ENCODE data around the gene ANXA2R. TPM values are rescaled to one million over a fixed set of nuclear protein-coding genes. Genes with fewer than 3 reads are reported as not detected.

The ANXA2R gene
- total RNA-seq, 2 experiments from 2014 or later, result 45.6 to 48.9 TPM

GRCh38 chr5:42994555-42995359 lies 45.4 kb downstream of the ANXA2R start:
- H3K27ac Mint-ChIP-seq, result peak overlapping the region; percentile 99
- ATAC-seq (ENCODE audit: poor library complexity) (peak; percentile 59), DNase-seq (peak; percentile 81 to 94 (median 84))
- H3K36me3 Mint-ChIP-seq (ENCODE audit: low read depth), result peaks cover 54% of the 10 kb centered on the region
- peak overlapping the region; percentile 100 for H3K4me3 Mint-ChIP-seq
- POLR2A ChIA-PET, result interaction anchor here (0.6 to 11.6 kb wide), 25 partner anchors 13 to 1091 kb away, joined by 3 to 1251 read pairs (median 9); partner anchors contain the start of genes ANXA2R, HMGCS1, NNT and RIMOC1
- no peaks in the 10 kb centered on the region for H3K9me3 Mint-ChIP-seq
- Histone ChIP-seq H3K9me3 (ENCODE audit: control insufficient read depth in 1 of 2, insufficient read depth in 1 of 2, low read length in 2 of 2) (no peaks in the 10 kb centered on the region), H3K27me3 (ENCODE audit: control insufficient read depth in 1 of 2, insufficient read depth in 2 of 2, low read length in 2 of 2) (no peaks in the 10 kb centered on the region), H3K4me3 (ENCODE audit: low read length) (peak overlapping the region; percentile 80), H3K27ac (ENCODE audit: low read depth in 1 of 2, low read length in 2 of 2) (peak overlapping the region; percentile 93 to 98), H3K36me3 (ENCODE audit: insufficient read depth, low read length) (no peaks in the 10 kb centered on the region), H3K4me1 (ENCODE audit: insufficient read depth, low read length) (peaks cover 46% of the 10 kb centered on the region)
- H3K4me1 Mint-ChIP-seq (ENCODE audit: low read depth), result peaks cover 48% of the 10 kb centered on the region
- TF ChIP-seq CTCF (IDR thresholded peaks at IDR 0.05), result peak; percentile 85
- CTCF ChIA-PET, result interaction anchor here (0.6 to 9.8 kb wide), 14 partner anchors 14 to 188 kb away, joined by 3 to 87 read pairs (median 10); partner anchors contain the start of genes ANXA2R and ZNF131
- intact Hi-C loops (cut with DNase I, micrococcal nuclease), result loop anchor here (1.0 to 10.0 kb wide), 12 partner anchors 13 to 560 kb away; partner anchors contain the start of genes ZNF131 (in 2 of the 2), ANXA2R (in 1 of the 2), HMGCS1 (in 1 of the 2) and PAIP1 (in 1 of the 2)
- H3K27me3 Mint-ChIP-seq, result peaks cover 9% of the 10 kb centered on the region

- Histone ChIP-seq H3K27me3 (ENCODE audit: control insufficient read depth in 1 of 2, insufficient read depth in 2 of 2, low read length in 2 of 2) (no peaks in the 10 kb centered on the region), H3K4me1 (ENCODE audit: insufficient read depth, low read length) (peaks cover 46% of the 10 kb centered on the region), H3K36me3 (ENCODE audit: insufficient read depth, low read length) (no peaks in the 10 kb centered on the region), H3K9me3 (ENCODE audit: control insufficient read depth in 1 of 2, insufficient read depth in 1 of 2, low read length in 2 of 2) (no peaks in the 10 kb centered on the region), H3K4me3 (ENCODE audit: low read length) (peak overlapping the region; percentile 80), H3K27ac (ENCODE audit: low read depth in 1 of 2, low read length in 2 of 2) (peak overlapping the region; percentile 93 to 98)
- intact Hi-C loops (cut with DNase I, micrococcal nuclease), result loop anchor here (1.0 to 10.0 kb wide), 10 partner anchors 26 to 561 kb away; partner anchors contain the start of genes ZNF131 (in 2 of the 2), ANXA2R (in 1 of the 2), HMGCS1 (in 1 of the 2) and PAIP1 (in 1 of the 2)
- Mint-ChIP-seq H3K36me3 (ENCODE audit: low read depth) (peaks cover 57% of the 10 kb centered on the region), H3K4me1 (ENCODE audit: low read depth) (peaks cover 49% of the 10 kb centered on the region), H3K9me3 (no peaks in the 10 kb centered on the region), H3K27ac (peak overlapping the region; percentile 99), H3K4me3 (peak overlapping the region; percentile 100), H3K27me3 (peaks cover 9% of the 10 kb centered on the region)
- DNase-seq (no peak), ATAC-seq (ENCODE audit: poor library complexity) (no peak)
- POLR2A ChIA-PET, result interaction anchor here (0.6 to 11.6 kb wide), 27 partner anchors 13 to 1123 kb away, joined by 3 to 1251 read pairs (median 9); partner anchors contain the start of genes ANXA2R, HMGCS1, NNT and RIMOC1
- CTCF ChIA-PET, result interaction anchor here (0.6 to 9.8 kb wide), 11 partner anchors 14 to 105 kb away, joined by 3 to 87 read pairs (median 26); partner anchors contain the start of gene ANXA2R
- no peak for TF ChIP-seq CTCF (IDR thresholded peaks at IDR 0.05)
These were observed 45.9 kb downstream of the ANXA2R start for GRCh38 chr5:42994246-42994554.

GRCh38 chr5:42993516-42994245 lies 46.4 kb downstream of the ANXA2R start:
- ATAC-seq (ENCODE audit: poor library complexity) (peak; percentile 31), DNase-seq (peak; percentile 43 to 90 (median 62))
- Mint-ChIP-seq H3K36me3 (ENCODE audit: low read depth) (peaks cover 62% of the 10 kb centered on the region), H3K27ac (peak overlapping the region; percentile 99), H3K9me3 (no peaks in the 10 kb centered on the region), H3K4me1 (ENCODE audit: low read depth) (peaks cover 54% of the 10 kb centered on the region), H3K4me3 (peak overlapping the region; percentile 100), H3K27me3 (peaks cover 9% of the 10 kb centered on the region)
- CTCF ChIA-PET, result interaction anchor here (0.6 to 9.8 kb wide), 14 partner anchors 15 to 396 kb away, joined by 3 to 87 read pairs (median 12); partner anchors contain the start of gene ANXA2R
- Histone ChIP-seq H3K27ac (ENCODE audit: low read depth in 1 of 2, low read length in 2 of 2) (peak overlapping the region; percentile 93 to 98), H3K36me3 (ENCODE audit: insufficient read depth, low read length) (no peaks in the 10 kb centered on the region), H3K27me3 (ENCODE audit: control insufficient read depth in 1 of 2, insufficient read depth in 2 of 2, low read length in 2 of 2) (no peaks in the 10 kb centered on the region), H3K9me3 (ENCODE audit: control insufficient read depth in 1 of 2, insufficient read depth in 1 of 2, low read length in 2 of 2) (no peaks in the 10 kb centered on the region), H3K4me3 (ENCODE audit: low read length) (peak overlapping the region; percentile 80), H3K4me1 (ENCODE audit: insufficient read depth, low read length) (peaks cover 46% of the 10 kb centered on the region)
- TF ChIP-seq CTCF (IDR thresholded peaks at IDR 0.05), result no peak
- POLR2A ChIA-PET, result interaction anchor here (0.6 to 11.6 kb wide), 29 partner anchors 14 to 1122 kb away, joined by 3 to 1251 read pairs (median 8); partner anchors contain the start of genes ANXA2R, HMGCS1, NNT and RIMOC1
- intact Hi-C loops (cut with DNase I, micrococcal nuclease), result loop anchor here (1.0 to 10.0 kb wide), 10 partner anchors 27 to 561 kb away; partner anchors contain the start of genes ZNF131 (in 2 of the 2), ANXA2R (in 1 of the 2), HMGCS1 (in 1 of the 2) and PAIP1 (in 1 of the 2)

All from CD4-positive, alpha-beta T cell (primary cell).